HCT116 (cell line): Measurements from ENCODE around the gene C15orf61. TPM values are rescaled to one million over a fixed set of nuclear protein-coding genes. Genes with fewer than 3 reads are reported as not detected.

ENCODE experiments used
- ATAC-seq: fragments of 200-7000 bp; cut with Tn5 transposase; 2 replicates; pipeline ENCODE4 v1.9.1; 2020; ENCODE audit warnings: mild to moderate bottlenecking, moderate library complexity
- BruUV-seq: library from RNA; stranded (reverse); fragments of 400-500 nt; replicated peaks from 2 replicates; lab custom pipeline; 2021; lab: Mats Ljungman, UMichigan
- CTCF ChIA-PET: fragments of 300-600 bp; sonication (Branson Sonifier 250); formaldehyde crosslinking; loops from one replicate; lab custom pipeline; 2021; ENCODE audit warnings: antibody characterized with exemption; lab: Charles Lee
- POLR2A ChIA-PET: fragments of 300-600, 350-600 bp; sonication (Branson Sonifier 250); formaldehyde crosslinking; loops from one replicate; lab custom pipeline; 2021; ENCODE audit warnings: antibody characterized with exemption; lab: Charles Lee
- RAD21 ChIA-PET, 2 experiments: fragments of 300-600 bp; sonication (Branson Sonifier 250); formaldehyde crosslinking; loops; one replicate each; lab custom pipeline; 2023; ENCODE audit warnings: low total read pairs in 2 of 2; ENCODE audit not compliant: uncharacterized antibody in 2 of 2, unreplicated experiment in 2 of 2, low non-redundant PET in 1 of 2; lab: Charles Lee
- DNase-seq: peaks from one replicate; pipeline ENCODE4 v3.0.0-alpha.2; 2010; ENCODE audit warnings: low read depth, low spot score
- H2AFZ ChIP-seq: fragments of 200-600 bp; shearing (Covaris generic), sonication (generic); 2 replicates; pipeline ENCODE4 v1.6.1; 2017; ENCODE audit warnings: low read depth, mixed run types, mixed read lengths, antibody characterized with exemption, low read length; ENCODE audit not compliant: poor library complexity, severe bottlenecking
- H3K27ac ChIP-seq: 2 replicates; pipeline ENCODE4 v1.5.1; 2012; ENCODE audit warnings: low read depth, low read length
- H3K27me3 ChIP-seq: fragments of 200-600 bp; sonication (generic); 2 replicates; pipeline ENCODE4 v1.6.1; 2016; ENCODE audit warnings: mixed run types, low read length, mixed read lengths; ENCODE audit not compliant: insufficient read depth
- H3K36me3 ChIP-seq, 2 experiments: fragments of 200-500 bp in 1 of 2; fragments of 200-600 bp in 1 of 2; sonication (Bioruptor generic) in 1 of 2; sonication (generic) in 1 of 2; 2 replicates each; pipeline versions ENCODE4 v1.5.1 to v1.6.1; 2014 to 2016; ENCODE audit warnings: low read length in 2 of 2, inconsistent platforms in 1 of 2, mixed read lengths in 1 of 2, mixed run types in 1 of 2; ENCODE audit not compliant: insufficient read depth in 2 of 2, control insufficient read depth in 1 of 2
- H3K4me1 ChIP-seq, 2 experiments: fragments of 200-600 bp in 1 of 2; sonication (generic) in 1 of 2; 2 replicates each; pipeline versions ENCODE4 v1.5.1 to v1.6.1; 2012 to 2017; ENCODE audit warnings: low read length in 2 of 2, inconsistent platforms in 1 of 2, mild to moderate bottlenecking in 1 of 2, mixed read lengths in 1 of 2, mixed run types in 1 of 2, moderate library complexity in 1 of 2; ENCODE audit not compliant: insufficient read depth in 2 of 2, control insufficient read depth in 1 of 2
- H3K4me2 ChIP-seq: fragments of 200-600 bp; sonication (generic); 2 replicates; pipeline ENCODE4 v1.6.1; 2017; ENCODE audit warnings: mixed run types, low read length, mixed read lengths
- H3K4me3 ChIP-seq, 2 experiments: fragments of 200-600 bp in 1 of 2; sonication (generic) in 1 of 2; replicated peaks in 1 of 2; 2 replicates each; pipeline ENCODE4 v1.5.1; 2011 to 2016; ENCODE audit warnings: low read length in 2 of 2, control low read depth in 1 of 2, low read depth in 1 of 2, mild to moderate bottlenecking in 1 of 2, mixed read lengths in 1 of 2, mixed run types in 1 of 2
- H3K79me2 ChIP-seq: fragments of 200-600 bp; sonication (generic); 2 replicates; pipeline ENCODE4 v1.6.1; 2017; ENCODE audit warnings: mild to moderate bottlenecking, mixed run types, low read length, moderate library complexity, mixed read lengths; ENCODE audit not compliant: insufficient read depth
- H3K9ac ChIP-seq: fragments of 200-600 bp; sonication (generic); 2 replicates; pipeline ENCODE4 v1.6.1; 2016; ENCODE audit warnings: low read length, mixed read lengths
- H3K9me2 ChIP-seq: fragments of 200-600 bp; sonication (generic), shearing (Covaris generic); 2 replicates; pipeline ENCODE4 v1.6.1; 2017; ENCODE audit warnings: mixed run types, mild to moderate bottlenecking, moderate library complexity; ENCODE audit not compliant: insufficient read depth
- H3K9me3 ChIP-seq, 2 experiments: fragments of 200-500 bp in 1 of 2; fragments of 200-600 bp in 1 of 2; sonication (Bioruptor generic) in 1 of 2; sonication (generic) in 1 of 2; 2 replicates each; pipeline ENCODE4 v1.6.1; 2014 to 2017; ENCODE audit warnings: low read length in 2 of 2, mixed read lengths in 2 of 2, inconsistent platforms in 1 of 2, low read depth in 1 of 2, mild to moderate bottlenecking in 1 of 2, mixed run types in 1 of 2, moderate library complexity in 1 of 2; ENCODE audit not compliant: control insufficient read depth in 1 of 2, insufficient read depth in 1 of 2
- H4K20me1 ChIP-seq: fragments of 200-600 bp; sonication (generic), shearing (Covaris generic); 2 replicates; pipeline ENCODE4 v1.6.1; 2017; ENCODE audit warnings: mixed run types, mild to moderate bottlenecking, moderate library complexity; ENCODE audit not compliant: insufficient read depth
- EGR1 ChIP-seq: IDR thresholded peaks from 2 replicates; pipeline ENCODE4 v1.6.1; 2012; ENCODE audit warnings: low read depth
- FOSL1 ChIP-seq: IDR thresholded peaks from 2 replicates; pipeline ENCODE4 v1.6.1; 2012; ENCODE audit warnings: low read depth
- POLR2A ChIP-seq: IDR thresholded peaks from 2 replicates; pipeline ENCODE4 v1.7.0; 2011; ENCODE audit warnings: borderline replicate concordance; ENCODE audit not compliant: insufficient read depth, insufficient read length; ENCODE audit errors: extremely low read depth
- ZBTB33 ChIP-seq: IDR thresholded peaks from 2 replicates; pipeline ENCODE4 v1.6.1; 2011; ENCODE audit warnings: mild to moderate bottlenecking, low read length, moderate library complexity; ENCODE audit not compliant: insufficient replicate concordance; ENCODE audit errors: extremely low read depth
- intact Hi-C: fragments of 100-400 bp; cut with micrococcal nuclease; formaldehyde crosslinking; loops from 2 replicates; pipeline ENCODE4 v1.10.0; 2022
- total RNA-seq: library from RNA; stranded (reverse); gene quantifications from one replicate; pipeline ENCODE4 v1.2.1, GENCODE V29; 2021; ENCODE audit not compliant: unreplicated experiment

C15orf61 gene
- total RNA-seq, 1 experiment from 2014 or later: 9.9 TPM

GRCh38 chr15:67504056-67504455, 16.9 kb upstream of the C15orf61 start:
- H2AFZ ChIP-seq: no peak overlapping the region
- BruUV-seq: no TSS peak
- no peak for TF ChIP-seq EGR1
- TF ChIP-seq FOSL1: no peak
- no peak for TF ChIP-seq POLR2A
- no peaks in the 10 kb centered on the region for H3K9me2 ChIP-seq
- H3K36me3 ChIP-seq: no peaks in the 10 kb centered on the region
- no peaks in the 10 kb centered on the region for H3K9me3 ChIP-seq
- ChIA-PET POLR2A (no interaction called here), RAD21 (no interaction called here), CTCF (no interaction called here)
- no peak overlapping the region for H3K4me2 ChIP-seq
- ATAC-seq: no peak
- no peaks in the 10 kb centered on the region for H3K27me3 ChIP-seq
- no peaks in the 10 kb centered on the region for H3K79me2 ChIP-seq
- no peak for DNase-seq
- H3K27ac ChIP-seq: no peak overlapping the region
- H3K4me3 ChIP-seq: no peak overlapping the region
- H4K20me1 ChIP-seq: no peaks in the 10 kb centered on the region
- intact Hi-C loops: no loop called here
- H3K9ac ChIP-seq: no peak overlapping the region
- H3K4me1 ChIP-seq: no peaks in the 10 kb centered on the region

GRCh38 chr15:67504796-67505195, 16.1 kb upstream of the C15orf61 start:
- H3K9me3 ChIP-seq: no peaks in the 10 kb centered on the region
- no peak overlapping the region for H3K27ac ChIP-seq
- no peak for DNase-seq
- H3K9me2 ChIP-seq: no peaks in the 10 kb centered on the region
- no peak for TF ChIP-seq ZBTB33
- TF ChIP-seq, all 23 proteins: peak for 0
- Histone ChIP-seq H3K36me3 (no peaks in the 10 kb centered on the region), H3K4me2 (no peak overlapping the region), H4K20me1 (no peaks in the 10 kb centered on the region), H3K79me2 (no peaks in the 10 kb centered on the region), H3K4me3 (no peak overlapping the region), H3K9ac (no peak overlapping the region), H3K27me3 (no peaks in the 10 kb centered on the region), H3K4me1 (no peaks in the 10 kb centered on the region), H2AFZ (no peak overlapping the region)
- intact Hi-C loops: no loop called here
- ATAC-seq: no peak
- POLR2A ChIA-PET: no interaction called here
- BruUV-seq: no TSS peak
- CTCF ChIA-PET: no interaction called here
- RAD21 ChIA-PET: no interaction called here
